PC-9 (cell line): ENCODE results near the gene SH2D5.

ENCODE experiments used
- EZH2 ChIP-seq: fragments of 200-600 bp; sonication (generic); IDR thresholded peaks from 2 replicates; pipeline ENCODE4 v1.8.0; 2017; ENCODE audit warnings: antibody characterized with exemption, low read depth
- TF ChIP-seq, protein P1 (sequence below): fragments of 200-600 bp; sonication (generic); conservative IDR thresholded peaks from 2 replicates; pipeline ENCODE4 v1.6.1; 2017; ENCODE audit warnings: mixed run types, antibody characterized with exemption, mild to moderate bottlenecking, moderate library complexity

DNA sequence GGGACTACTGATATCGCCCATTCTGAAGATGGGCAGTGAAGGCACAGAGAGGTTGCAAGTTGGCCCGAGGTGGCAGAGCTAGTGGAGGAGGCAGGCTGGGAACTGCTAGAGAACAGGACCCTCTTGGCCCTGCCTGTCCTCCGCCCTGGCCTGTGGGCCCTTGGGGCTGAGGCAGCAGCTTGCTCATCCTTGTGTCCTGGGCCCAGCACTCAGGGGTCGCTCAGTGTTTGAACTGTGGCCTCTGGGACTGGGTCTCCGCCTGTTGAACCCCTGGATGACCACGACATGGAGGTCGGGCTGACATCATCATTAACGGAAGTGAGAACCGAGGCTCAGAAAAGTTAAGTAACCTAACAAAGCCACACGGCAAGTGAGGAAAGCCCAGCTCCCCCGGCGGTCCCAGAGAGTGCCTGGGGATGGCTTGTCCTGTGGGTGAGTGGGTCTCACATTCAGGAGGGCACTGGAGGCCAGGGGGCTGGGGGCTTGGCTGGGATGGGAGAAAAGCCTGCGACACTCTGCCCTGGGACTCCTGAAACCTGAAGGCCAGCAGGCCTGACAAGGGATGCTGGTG lies 48.4 kb downstream of the SH2D5 start:
- no peak for TF ChIP-seq EZH2
- TF ChIP-seq, protein P1, sequence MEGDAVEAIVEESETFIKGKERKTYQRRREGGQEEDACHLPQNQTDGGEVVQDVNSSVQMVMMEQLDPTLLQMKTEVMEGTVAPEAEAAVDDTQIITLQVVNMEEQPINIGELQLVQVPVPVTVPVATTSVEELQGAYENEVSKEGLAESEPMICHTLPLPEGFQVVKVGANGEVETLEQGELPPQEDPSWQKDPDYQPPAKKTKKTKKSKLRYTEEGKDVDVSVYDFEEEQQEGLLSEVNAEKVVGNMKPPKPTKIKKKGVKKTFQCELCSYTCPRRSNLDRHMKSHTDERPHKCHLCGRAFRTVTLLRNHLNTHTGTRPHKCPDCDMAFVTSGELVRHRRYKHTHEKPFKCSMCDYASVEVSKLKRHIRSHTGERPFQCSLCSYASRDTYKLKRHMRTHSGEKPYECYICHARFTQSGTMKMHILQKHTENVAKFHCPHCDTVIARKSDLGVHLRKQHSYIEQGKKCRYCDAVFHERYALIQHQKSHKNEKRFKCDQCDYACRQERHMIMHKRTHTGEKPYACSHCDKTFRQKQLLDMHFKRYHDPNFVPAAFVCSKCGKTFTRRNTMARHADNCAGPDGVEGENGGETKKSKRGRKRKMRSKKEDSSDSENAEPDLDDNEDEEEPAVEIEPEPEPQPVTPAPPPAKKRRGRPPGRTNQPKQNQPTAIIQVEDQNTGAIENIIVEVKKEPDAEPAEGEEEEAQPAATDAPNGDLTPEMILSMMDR: no peak
